ENCODE measurements around the gene SERPINB6.
A peak's percentile ranks its signal among the peaks of the same experiment; 100 is the strongest.
"Not testable (repeated sequence)": the region's sequence is repeated elsewhere in the genome, so short reads cannot be mapped to it uniquely, and the experiment has no call there.

The SERPINB6 gene

DNA sequence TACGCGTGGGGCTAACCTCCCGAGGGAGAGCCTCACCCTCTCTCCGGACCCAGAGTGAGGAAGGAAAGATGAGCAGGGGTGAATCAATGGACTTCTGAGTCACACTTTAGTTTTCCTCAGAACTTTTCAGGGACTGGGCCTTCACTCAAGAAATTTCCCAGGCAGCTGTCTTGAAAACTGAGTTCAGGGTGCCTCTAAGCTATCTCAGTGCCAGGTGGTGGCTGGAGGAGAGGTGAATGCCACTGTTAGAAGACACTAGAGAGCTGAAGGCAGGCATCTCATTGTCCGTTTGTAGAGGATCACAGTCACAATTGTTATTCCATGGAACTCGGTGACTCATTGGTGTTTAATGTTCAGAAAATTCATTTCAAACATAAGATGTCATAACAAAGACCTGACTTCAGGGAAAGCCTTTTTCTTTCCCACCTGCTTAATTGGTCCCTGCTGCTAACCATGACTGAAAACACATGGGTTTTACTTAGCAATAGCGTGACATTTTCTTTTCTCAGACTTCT is 5.3 kb upstream of the SERPINB6 start:
- no peak for TF ChIP-seq ZNF274 (IDR thresholded peaks at IDR 0.05; ENCODE audit: low read depth, low read length)
- H3K4me3 ChIP-seq (ENCODE audit: low read length) = no peak overlapping the region

DNA sequence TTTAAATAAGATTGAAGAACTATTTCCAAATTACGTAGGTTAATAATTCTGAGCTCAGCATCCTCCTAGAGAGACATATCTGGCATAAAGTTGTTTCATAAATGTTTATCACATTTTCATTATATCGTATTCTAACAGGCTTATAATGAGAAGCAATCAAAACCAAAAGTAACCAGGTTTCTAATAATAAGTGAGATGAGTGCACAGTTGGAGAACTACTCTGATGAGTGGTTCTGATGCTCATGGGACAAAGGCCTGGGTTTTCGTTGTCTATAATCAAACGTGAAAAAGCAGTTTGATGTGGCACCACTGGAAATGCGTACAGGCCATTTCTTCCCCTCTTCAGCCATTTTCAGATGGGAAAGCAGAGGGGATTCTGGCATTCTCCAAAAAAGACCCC is 4.7 kb upstream of the SERPINB6 start:
- H3K4me3 ChIP-seq (ENCODE audit: low read length) = no peak overlapping the region

DNA sequence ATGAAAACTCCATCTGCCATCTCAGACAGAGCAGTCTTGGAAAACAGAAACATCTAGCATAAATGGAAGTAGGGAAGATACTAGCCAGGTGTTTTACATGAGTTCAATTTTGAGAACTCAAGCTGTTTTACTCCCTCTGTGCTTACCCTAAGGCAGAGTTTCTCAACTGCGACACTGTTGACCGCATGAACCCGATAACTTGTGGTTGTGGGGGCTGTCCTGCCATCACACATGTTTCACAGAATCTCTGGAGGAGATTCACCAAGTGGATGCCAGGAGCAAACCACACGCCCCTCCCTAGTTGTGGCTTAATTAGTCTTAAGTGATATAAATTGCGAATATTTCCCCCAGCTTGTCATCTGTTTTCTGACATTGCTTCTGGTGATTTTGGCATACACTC is 2.3 kb upstream of the SERPINB6 start:
- peak; percentile 62 for TF ChIP-seq ZNF274 (IDR thresholded peaks at IDR 0.05; ENCODE audit: low read depth, low read length)
- H3K4me3 ChIP-seq (ENCODE audit: low read length) = no peak overlapping the region

More for the DNA sequence above, 4.7 kb upstream of the SERPINB6 start:
- no peak for TF ChIP-seq ZNF274 (IDR thresholded peaks at IDR 0.05; ENCODE audit: low read depth, low read length)

DNA sequence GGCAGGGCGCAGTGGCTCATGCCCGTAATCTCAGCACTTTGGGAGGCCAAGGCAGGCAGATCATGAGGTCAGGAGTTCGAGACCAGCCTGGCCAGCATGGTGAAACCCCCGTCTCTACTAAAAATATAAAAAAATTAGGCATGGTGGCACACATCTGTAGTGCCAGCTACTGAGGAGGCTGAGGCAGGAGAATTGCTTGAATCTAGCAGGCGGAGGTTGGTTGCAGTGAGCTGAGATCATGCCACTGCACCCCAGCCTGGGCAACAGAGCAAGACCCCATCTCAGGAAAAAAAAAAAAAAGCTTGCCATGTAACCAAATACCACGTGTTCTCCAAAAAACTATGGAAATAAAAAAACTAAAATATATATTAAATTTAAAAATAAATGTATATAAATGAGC is 1.8 kb upstream of the SERPINB6 start:
- H3K4me3 ChIP-seq (ENCODE audit: low read length) = not testable (repeated sequence)

DNA sequence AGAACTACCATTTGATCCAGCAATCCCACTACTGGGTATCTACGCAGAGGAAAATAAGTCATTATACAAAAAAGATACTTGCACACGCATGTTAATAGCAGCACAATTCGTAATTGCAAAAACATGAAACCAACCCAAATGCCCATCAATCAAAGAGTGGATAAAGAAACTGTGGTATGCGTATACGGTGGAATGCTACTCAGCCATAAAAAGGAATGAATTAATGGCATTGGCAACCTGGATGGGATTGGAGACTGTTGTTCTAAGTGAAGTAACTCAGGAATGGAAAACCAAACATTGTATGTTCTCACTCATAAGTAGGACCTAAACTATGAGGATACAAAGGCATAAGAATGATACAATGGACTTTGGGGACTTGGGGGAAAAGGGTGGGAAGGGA is 1.3 kb upstream of the SERPINB6 start:
- H3K4me3 ChIP-seq (ENCODE audit: low read length) = not testable (repeated sequence)

DNA sequence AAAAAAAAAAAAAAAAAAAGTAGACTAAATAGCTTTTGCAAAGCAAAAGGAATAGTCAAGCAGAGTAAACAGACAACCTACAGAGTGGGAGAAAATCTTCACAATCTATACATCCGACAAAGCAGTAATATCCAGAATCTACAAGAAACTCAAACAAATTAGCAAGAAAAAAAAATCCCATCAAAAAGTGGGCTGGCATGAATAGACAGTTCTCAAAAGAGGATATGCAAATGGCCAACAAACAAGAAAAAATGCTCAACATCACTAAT is 786 bp upstream of the SERPINB6 start:
- not testable (repeated sequence) for H3K4me3 ChIP-seq (ENCODE audit: low read length)

DNA sequence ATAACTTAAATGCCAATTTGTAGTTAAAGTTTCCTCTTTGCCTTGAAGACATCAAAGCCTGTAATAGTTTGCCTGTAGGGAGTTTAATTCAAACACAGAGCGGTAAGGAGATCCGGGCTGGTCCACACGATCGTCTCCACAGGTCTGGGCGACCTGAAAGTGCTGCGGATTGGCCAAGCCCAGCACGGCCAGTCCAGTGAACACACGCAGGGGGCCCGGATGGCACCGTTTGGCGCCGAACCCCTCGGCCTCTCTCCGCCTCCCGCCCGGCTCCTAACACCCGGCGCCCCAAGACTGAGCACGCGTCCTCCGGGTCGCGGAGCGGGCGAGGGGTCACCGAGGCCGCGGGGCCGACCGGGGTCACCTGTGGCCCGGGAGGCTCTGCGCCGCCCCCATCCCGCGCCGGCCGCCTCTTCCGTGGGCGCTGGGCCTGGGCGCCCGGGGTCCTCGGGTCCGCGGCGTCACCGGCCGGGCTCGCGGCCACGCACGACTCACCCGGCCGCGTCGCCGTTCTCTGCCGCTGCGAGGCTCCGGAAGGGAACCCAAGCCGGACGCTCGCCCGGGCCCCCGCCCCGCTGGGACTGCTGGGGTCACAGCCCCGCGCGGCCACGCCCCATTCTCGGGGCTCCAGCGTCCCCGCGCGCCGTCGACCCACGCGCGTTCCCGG is 481 bp downstream of the SERPINB6 start:
- H3K4me3 ChIP-seq (ENCODE audit: low read length) = peak overlapping the region; percentile 32; the same call in 1 of the 2 replicates
- no peak for TF ChIP-seq ZNF274 (IDR thresholded peaks at IDR 0.05; ENCODE audit: low read depth, low read length)

DNA sequence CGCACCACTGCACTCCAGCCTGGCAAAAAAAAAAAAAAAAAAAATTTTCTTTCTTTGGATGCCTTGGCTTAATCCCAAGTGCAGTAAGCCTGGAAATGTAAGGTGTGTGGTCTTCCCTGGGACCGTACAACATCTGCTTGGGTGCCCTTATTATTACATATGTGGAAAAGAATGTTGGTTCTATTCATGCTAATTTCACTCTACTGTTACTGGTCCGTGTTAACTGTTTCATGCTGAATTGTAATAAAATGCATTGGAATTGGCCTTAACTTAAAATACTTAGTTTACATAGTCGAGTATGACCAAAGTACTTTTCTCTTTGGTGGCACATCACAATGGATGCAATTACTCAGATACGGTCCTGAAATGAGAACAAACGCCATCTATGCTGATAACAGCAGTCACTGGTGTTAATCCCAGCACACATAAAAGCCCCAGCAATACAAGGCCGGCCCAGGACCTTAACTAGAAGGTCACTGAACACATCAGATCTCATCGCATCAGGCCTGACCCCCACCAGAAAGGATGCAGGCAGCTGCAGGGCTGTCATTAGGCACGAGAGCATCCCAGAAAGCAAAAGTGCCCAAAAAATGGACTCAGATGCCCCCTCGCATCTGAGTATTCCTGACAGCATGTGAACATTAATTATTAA is 1.2 kb downstream of the SERPINB6 start:
- no peak overlapping the region for H3K4me3 ChIP-seq (ENCODE audit: low read length)
- TF ChIP-seq ZNF274 (IDR thresholded peaks at IDR 0.05; ENCODE audit: low read depth, low read length) = no peak

DNA sequence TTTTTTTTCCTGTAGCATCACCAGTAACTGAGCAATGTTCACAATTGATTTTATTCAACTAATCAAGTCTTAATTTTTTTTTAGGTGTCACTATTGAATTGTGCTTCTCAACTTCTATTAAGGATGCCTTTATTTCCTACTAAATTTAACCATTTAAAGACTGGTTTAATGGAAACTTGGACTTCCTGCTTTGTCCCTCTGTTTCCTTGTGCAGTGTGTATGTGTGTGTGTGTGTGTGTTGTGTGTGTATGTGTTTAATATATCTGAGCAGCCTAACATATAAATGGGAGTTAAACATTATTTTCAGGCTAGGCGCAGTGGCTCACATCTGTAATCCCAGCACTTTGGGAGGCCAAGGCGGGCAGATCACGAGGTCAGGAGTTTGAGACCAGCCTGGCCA is 1.8 kb downstream of the SERPINB6 start:
- no peak for TF ChIP-seq ZNF274 (IDR thresholded peaks at IDR 0.05; ENCODE audit: low read depth, low read length)
- no peak overlapping the region for H3K4me3 ChIP-seq (ENCODE audit: low read length)

DNA sequence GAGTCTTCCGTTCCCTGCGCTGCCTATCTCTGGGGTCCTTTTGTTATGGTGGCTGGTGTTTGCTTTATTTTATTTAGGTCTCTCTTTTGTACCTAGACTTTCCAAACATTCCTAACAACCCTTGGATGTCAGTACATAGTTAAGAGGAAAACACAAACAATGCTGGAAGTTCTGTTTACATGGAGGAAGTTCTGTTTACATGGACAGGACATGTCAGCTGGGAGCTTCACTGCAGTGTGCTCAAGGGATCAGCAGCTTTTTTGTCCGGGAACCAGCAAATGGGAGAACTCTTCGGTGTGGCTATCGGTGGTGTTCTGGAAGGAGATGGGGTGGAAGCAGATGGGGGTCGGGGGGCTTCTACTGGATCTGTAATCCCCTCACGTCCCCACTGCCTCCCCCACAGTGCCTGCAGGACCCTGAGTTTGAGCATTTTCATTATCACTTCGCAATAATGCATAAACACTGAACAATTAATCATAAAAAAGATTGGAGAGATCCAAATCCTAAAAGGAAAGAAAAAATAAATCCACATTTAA is 2.7 kb downstream of the SERPINB6 start:
- no peak for TF ChIP-seq ZNF274 (IDR thresholded peaks at IDR 0.05; ENCODE audit: low read depth, low read length)
- no peak overlapping the region for H3K4me3 ChIP-seq (ENCODE audit: low read length)

DNA sequence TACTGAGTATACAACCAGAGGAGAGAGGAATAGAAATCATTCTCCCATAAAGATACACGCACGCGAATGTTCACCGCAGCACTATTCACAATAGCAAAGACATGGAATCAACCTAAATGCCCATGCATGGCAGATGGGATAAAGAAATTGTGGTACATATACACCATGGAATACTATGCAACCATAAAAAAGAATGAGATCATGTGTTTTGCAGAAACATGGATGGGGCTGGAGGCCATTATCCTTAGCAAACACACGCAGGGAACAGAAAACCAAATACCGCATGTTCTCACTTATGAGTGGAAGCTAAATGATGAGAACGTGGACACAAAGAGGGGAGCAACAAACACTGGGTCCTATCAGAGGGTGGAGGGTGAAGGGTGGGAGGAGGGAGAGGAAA is 3.4 kb downstream of the SERPINB6 start:
- no peak for TF ChIP-seq ZNF274 (IDR thresholded peaks at IDR 0.05; ENCODE audit: low read depth, low read length)
- H3K4me3 ChIP-seq (ENCODE audit: low read length) = no peak overlapping the region

DNA sequence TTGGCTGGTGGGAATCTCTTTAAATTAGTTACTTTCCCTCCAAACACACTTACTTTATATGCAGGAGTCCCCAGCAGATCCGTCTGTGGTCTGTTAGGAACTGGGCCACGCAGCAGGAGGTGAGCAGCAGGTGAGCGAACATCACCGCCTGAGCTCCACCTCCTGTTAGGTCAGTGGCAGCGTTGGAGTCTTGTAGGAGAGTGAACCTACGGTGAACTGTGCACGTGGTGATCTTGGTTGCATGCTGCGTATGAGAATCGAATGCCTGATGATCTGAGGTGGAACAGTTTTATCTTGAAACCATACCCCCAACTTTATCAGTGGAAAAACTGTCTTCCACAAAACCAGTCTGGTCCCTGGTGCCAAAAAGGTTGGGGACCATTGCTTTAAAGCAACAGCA is 5.0 kb downstream of the SERPINB6 start:
- no peak for TF ChIP-seq ZNF274 (IDR thresholded peaks at IDR 0.05; ENCODE audit: low read depth, low read length)

DNA sequence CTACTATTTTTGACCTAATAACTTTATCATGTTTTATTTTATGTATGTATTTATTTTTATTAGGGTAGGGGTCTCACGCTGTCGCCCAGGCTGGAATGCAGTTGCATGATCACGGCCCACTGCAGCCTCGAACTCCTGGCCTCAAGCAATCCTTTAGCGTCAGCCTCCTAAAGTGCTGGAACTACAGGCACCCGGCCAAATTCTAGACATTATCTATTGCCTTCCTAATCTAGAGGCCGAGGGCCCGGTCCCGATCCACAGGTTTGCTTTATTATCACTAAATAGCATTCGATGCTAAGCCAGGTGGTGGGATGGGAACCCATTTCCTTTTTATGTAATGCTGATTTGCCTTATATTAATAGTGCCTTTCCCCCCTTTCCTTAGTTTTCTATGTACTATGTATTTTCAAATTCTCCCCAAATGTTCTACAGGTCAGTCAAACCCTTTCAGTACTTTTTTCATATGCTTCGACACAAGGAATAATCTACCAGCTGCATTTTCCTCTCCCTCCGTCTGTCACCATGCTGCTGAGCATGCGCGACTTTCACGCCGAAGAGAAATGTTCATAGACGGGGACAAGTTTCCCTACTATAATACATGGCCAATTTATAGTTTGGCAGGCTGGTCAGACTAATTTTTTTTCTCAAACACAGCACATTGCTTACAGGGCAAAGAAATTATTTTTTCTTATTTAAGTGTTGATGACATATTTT is 6.4 kb downstream of the SERPINB6 start:
- no peak for TF ChIP-seq ZNF274 (IDR thresholded peaks at IDR 0.05; ENCODE audit: low read depth, low read length)

More for the DNA sequence above, 5.0 kb downstream of the SERPINB6 start:
- H3K4me3 ChIP-seq (ENCODE audit: low read length) = no peak overlapping the region

DNA sequence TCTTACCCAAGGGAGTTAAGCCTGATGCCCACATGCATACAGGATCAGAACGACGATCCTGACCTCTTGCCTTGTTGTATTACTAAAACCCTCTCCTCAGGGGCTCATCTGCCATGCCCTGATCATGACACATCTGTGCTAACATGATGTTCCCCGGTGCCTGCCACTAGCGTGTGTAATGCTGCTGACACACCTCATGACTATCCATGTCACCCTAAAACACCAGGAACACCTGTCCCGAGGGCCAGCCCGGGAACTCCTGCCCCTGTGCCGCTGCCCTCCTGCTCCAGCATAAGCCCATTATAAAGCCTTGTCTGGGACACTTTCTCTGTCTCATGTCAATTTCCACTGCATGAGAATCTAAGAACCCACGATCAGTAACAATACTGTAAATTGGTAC is 7.6 kb downstream of the SERPINB6 start:
- H3K4me3 ChIP-seq (ENCODE audit: low read length) = no peak overlapping the region
- no peak for TF ChIP-seq ZNF274 (IDR thresholded peaks at IDR 0.05; ENCODE audit: low read depth, low read length)

More for the DNA sequence above, 6.4 kb downstream of the SERPINB6 start:
- no peak overlapping the region for H3K4me3 ChIP-seq (ENCODE audit: low read length)

DNA sequence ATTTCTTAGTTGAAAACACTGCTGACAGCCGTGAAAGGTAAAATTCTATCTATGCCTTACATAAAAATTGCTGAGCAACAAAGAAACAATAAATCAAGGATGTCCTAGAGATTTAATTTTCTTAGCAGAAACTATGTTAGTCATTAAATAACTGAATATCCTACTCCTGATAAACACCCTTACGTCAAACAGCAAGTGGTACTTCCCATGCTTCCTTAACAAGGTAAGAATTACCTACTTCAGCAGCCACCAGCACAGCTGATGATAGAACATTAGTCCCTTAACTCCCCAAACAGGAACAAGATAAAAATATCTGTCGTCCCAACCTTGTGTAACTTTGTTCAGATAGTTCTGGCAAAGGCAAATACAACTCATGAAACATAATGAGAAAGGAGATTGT is 8.7 kb downstream of the SERPINB6 start:
- no peak for TF ChIP-seq ZNF274 (IDR thresholded peaks at IDR 0.05; ENCODE audit: low read depth, low read length)
- no peak overlapping the region for H3K4me3 ChIP-seq (ENCODE audit: low read length)

Data from GM08714 (cell line).